Subcutaneous adipose tissue (tissue), 4 donors: Measurements from ENCODE around the gene TSPAN4. TPM values are rescaled to one million over a fixed set of nuclear protein-coding genes. Genes with fewer than 3 reads are reported as not detected.

Experiments
- total RNA-seq, 4 donors: library from RNA; depleted of rRNA; stranded (reverse); fragments of >200 nt; gene quantifications; one replicate each; pipeline ENCODE4 v1.1.0, GENCODE V29; 2016
- TF ChIP-seq, protein P1 (sequence below): fragments of 450-650 bp; IDR thresholded peaks from one replicate; pipeline ENCODE4 v1.5.1; 2016; ENCODE audit warnings: low read depth, mild to moderate bottlenecking, control low read depth, antibody characterized with exemption, moderate library complexity

TSPAN4 gene
- total RNA-seq, 4 donors from 2014 or later: 67.0 to 219 (median 185) TPM

DNA sequence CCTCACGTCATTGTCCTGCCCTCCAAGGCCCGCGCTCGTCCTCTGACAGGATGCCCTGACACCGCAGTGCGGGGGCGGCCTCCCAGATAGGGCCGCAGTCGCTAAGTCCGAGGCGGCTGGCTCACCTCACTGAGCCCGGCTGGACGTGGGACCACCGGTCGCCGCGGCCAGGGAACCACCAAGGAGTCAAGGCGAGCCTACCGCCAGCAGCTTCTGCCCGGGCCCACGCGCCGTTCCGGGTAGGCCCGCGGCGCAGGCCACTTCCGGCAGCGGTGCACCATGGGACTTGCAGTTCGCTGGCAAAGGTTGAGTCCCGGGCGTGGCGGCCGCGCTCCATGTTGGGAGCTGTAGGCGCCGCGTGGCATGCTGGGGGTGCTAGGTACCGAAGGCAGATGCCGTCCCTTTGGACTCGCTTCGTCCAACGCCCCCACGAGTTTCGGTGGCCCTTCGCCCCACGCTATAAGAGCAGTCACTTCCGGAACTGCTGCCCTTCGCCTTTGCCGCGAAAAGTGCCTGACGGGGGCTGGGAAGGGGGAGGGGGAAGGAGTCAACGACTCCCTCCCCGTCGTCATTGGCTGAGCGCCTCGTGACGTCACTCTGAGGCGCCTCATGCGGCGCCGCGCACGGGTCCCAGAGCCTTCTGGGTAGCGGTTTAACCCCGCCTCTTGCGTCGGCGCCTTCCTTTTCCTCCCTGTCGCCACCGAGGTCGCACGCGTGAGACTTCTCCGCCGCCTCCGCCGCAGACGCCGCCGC, 33.2 kb upstream of the TSPAN4 start, which contains the start of gene RPLP2:
Gene RPLP2 (plus strand): TSS at position 681 of the 753 bp plus-strand sequence. CDS start 268 bp downstream, outside the sequence.
- TF ChIP-seq, protein P1, sequence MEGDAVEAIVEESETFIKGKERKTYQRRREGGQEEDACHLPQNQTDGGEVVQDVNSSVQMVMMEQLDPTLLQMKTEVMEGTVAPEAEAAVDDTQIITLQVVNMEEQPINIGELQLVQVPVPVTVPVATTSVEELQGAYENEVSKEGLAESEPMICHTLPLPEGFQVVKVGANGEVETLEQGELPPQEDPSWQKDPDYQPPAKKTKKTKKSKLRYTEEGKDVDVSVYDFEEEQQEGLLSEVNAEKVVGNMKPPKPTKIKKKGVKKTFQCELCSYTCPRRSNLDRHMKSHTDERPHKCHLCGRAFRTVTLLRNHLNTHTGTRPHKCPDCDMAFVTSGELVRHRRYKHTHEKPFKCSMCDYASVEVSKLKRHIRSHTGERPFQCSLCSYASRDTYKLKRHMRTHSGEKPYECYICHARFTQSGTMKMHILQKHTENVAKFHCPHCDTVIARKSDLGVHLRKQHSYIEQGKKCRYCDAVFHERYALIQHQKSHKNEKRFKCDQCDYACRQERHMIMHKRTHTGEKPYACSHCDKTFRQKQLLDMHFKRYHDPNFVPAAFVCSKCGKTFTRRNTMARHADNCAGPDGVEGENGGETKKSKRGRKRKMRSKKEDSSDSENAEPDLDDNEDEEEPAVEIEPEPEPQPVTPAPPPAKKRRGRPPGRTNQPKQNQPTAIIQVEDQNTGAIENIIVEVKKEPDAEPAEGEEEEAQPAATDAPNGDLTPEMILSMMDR: no peak

DNA sequence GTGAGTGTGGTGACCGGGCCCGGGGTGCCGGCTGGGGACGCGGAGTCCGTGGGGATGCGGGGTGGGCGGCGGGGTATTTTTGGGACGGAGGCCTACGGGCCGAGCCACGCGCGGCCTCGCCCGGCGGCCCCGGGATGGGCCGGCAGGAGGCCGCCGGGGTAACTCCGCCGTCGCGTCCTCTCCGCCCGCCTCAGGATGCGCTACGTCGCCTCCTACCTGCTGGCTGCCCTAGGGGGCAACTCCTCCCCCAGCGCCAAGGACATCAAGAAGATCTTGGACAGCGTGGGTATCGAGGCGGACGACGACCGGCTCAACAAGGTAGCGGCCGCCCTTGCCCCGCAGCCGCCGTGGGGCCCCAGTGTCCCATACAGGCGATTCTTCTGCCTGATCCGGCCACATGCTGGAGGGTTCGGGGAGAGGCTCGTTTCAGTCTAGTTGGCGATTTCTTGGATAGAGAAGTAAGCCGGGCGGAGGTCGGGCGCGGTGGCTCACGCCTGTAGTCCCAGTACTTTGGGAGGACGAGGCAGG, 32.5 kb upstream of the TSPAN4 start:
- TF ChIP-seq, protein P1: no peak

DNA sequence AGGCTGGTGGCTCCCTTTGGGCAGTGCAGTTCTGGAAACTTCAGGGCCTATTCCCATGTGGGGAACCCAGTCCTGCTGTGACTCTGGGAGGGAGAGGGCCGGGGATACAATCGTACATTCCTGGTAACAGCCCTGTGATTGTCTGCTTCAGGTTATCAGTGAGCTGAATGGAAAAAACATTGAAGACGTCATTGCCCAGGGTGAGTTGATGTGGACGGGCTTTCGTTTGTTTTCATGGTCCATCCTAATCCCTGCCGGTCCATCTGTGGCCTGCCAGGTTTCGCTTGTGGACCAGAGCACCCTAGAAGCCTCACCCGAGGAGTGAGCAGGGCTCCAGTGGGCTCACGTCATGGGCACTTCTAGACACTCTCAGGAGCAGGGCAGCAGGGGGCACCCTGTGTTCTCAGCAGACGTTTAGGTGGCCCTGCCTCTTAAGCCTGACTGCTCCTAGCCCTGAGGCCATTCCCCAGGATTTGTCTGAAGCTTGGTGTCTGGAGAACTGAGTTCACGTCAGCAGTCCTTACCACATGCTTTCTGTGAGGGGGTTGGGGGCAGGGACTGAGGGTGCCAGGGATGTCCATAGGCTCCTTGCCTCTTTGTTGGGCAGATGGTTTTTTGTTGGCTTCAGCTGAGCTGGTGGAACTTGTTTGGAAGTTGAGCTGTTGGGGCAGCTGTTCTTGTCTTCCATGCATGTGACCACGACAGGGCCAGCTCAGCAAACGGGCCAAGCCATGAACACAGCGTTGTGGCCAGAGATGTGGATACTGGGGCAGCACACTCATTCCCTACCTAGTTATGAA, 31.0 kb upstream of the TSPAN4 start:
- TF ChIP-seq, protein P1: no peak

DNA sequence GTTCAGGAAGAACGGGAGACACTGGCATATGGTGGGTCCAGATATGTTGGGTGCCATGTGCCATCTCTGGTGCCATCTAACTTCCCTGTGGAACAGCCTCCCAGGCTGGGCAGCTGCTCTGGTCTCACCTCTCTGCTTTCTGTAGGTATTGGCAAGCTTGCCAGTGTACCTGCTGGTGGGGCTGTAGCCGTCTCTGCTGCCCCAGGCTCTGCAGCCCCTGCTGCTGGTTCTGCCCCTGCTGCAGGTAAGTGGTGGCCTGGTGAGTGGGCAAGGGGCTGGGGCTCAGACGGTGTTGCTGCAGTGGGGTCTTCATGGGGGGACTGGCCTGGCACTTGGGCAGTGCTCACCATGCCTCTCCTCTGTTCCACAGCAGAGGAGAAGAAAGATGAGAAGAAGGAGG, 30.3 kb upstream of the TSPAN4 start:
- TF ChIP-seq, protein P1: no peak

DNA sequence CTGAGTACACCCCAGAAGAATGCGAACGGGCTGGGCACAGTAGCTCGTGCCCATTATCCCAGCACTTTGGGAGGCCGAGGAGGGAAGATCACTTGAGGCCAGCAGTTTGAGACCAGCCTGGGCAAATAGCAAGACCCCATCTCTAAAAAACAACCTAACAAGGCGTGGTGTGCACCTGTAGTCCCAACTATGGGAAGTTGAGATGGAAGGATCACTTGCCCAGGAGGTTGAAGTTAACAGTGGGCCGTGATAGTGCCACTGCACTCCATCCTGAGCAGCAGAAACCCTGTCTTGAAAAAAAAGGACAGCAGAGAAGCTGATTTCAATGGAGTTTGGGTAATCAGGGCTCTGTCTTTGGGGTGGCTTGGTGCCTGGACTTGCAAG, 29.6 kb upstream of the TSPAN4 start:
- TF ChIP-seq, protein P1: no peak

DNA sequence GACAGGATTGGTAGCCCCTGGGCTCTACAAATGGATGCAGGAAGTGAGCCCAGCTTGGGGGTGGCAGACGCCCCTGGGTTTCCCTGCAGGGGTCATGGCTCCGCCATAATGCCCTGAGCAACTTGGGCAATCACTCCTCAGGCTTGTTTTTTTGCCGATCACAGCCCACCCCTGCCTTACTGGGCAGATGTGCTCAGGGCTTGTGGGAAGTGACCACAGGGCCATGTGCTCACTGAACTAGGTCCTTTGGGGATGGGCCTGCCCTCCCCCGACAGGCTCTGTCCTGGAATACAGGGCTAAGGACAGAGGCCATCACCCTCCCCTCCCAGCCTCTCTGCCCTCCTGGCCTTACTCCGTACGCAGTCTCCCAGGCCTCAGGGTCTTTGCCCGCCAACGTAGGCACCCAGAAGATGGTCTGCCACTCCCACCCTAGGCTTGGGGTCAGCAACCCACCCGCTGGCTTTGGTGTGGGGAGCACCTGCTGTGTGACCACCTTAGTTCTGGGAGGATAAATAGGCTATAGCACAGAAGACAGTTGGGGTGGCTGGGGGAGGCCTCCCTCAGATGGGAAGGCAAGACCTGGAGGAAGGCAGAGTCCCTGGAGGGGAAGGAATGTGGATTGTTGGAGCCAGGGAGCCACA, 29.1 kb upstream of the TSPAN4 start:
- TF ChIP-seq, protein P1: no peak
